AG04449 (cell line): ENCODE measurements around the gene PCSK2.
"Not testable (repeated sequence)": the region's sequence is repeated elsewhere in the genome, so short reads cannot be mapped to it uniquely, and the experiment has no call there.

Experiments used
- CTCF ChIA-PET: fragments of 350-600 bp; formaldehyde crosslinking; extraction: SDS; loops from one replicate; lab custom pipeline; 2021; ENCODE audit warnings: antibody characterized with exemption; lab: Yijun Ruan, JAX
- POLR2A ChIA-PET: fragments of 400-600, 350-600 bp; formaldehyde crosslinking; extraction: SDS; loops from one replicate; lab custom pipeline; 2020; ENCODE audit warnings: antibody characterized with exemption, inconsistent platforms; lab: Yijun Ruan, JAX
- DNase-seq: peaks from one replicate; pipeline ENCODE4 v3.0.0-alpha.2; 2010; ENCODE audit warnings: low read depth, low spot score
- H3K4me3 ChIP-seq: 2 replicates; pipeline ENCODE4 v1.5.1; 2011; ENCODE audit warnings: low read depth, mild to moderate bottlenecking, control low read depth, low read length
- TF ChIP-seq, protein P1 (sequence below): IDR thresholded peaks from one replicate; pipeline ENCODE4 v1.5.1; 2011; ENCODE audit warnings: mild to moderate bottlenecking, moderate library complexity, low read length, control low read depth, inconsistent platforms; ENCODE audit not compliant: insufficient read depth; ENCODE audit errors: missing control alignments

PCSK2 gene

DNA sequence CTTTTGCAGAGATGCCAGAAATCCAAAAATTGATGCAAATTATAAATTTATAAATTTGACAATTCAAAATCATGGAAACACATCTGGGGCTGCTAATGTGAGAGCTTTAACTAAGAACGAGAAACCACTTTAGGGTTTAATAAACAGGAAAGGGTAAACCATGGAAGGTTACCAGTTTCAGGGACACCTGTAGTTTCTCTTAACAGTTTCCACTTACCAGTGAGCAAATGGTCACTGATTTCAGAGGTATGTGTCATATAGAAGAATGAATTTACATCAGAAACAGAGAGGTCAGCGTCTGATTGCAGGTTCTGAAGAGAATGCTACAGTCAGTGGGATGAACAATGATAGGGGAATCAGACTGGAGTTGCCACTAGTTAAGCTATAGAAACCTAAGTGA is 24.8 kb upstream of the PCSK2 start:
- H3K4me3 ChIP-seq = no peak overlapping the region
- no peak for DNase-seq
- ChIA-PET POLR2A (no interaction called here), CTCF (no interaction called here)
- TF ChIP-seq, protein P1, sequence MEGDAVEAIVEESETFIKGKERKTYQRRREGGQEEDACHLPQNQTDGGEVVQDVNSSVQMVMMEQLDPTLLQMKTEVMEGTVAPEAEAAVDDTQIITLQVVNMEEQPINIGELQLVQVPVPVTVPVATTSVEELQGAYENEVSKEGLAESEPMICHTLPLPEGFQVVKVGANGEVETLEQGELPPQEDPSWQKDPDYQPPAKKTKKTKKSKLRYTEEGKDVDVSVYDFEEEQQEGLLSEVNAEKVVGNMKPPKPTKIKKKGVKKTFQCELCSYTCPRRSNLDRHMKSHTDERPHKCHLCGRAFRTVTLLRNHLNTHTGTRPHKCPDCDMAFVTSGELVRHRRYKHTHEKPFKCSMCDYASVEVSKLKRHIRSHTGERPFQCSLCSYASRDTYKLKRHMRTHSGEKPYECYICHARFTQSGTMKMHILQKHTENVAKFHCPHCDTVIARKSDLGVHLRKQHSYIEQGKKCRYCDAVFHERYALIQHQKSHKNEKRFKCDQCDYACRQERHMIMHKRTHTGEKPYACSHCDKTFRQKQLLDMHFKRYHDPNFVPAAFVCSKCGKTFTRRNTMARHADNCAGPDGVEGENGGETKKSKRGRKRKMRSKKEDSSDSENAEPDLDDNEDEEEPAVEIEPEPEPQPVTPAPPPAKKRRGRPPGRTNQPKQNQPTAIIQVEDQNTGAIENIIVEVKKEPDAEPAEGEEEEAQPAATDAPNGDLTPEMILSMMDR = no peak

DNA sequence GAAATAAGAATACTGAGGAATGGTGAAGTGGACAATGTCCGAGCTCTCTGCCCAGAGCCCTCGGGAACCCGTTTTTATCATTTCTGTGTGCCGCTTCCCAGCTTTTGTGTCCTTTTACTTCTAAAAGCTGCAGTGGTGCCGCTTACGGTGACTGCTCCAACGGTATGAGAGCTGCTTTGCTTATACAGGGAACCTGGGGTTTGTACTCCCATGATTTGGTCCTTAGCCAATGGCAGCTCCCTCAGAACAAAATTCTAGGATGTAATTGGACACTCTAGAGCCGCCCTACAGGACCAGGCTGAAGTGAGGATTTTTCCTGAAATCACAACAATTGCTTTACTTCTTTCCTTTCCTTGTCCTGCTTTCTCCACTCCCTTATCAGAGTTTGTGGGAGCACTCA is 24.2 kb upstream of the PCSK2 start:
- POLR2A ChIA-PET = no interaction called here
- no peak for DNase-seq
- TF ChIP-seq, protein P1 = no peak
- CTCF ChIA-PET = no interaction called here
- no peak overlapping the region for H3K4me3 ChIP-seq

DNA sequence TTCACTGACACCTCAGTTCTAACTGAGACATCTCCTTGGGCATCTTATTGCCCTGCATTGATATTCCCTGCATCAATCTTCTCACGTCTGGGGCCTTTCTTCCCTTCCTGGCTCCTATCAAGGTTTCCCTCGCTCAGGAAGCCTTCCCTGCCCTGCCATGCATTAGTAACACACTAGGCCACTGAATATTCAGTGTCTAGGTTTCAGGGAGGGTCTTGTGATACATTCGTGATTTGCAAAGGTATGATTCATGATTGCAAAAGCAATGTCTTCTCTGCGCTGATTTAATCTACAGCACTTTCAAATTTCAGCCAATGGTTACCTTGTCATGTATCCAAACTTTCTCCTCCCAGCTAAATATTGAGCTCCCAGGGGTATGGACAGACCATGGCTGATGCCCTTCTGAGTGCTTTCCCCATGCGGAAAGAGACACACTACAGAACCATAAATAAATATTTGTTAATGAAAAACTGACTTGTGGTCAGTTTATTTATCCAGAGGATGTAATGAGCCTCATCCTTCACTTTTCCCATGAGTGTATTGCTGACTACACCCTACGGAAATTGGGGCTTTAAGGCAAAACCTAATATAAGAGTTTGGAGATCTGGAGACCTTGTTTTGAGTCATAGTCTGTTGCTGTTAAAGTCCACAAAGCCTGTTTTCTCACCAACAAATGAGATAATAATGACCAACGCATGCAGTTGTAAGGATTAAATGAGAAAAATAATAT is 21.6 kb upstream of the PCSK2 start:
- ChIA-PET CTCF (no interaction called here), POLR2A (no interaction called here)
- H3K4me3 ChIP-seq = no peak overlapping the region
- TF ChIP-seq, protein P1 = no peak
- DNase-seq = no peak

DNA sequence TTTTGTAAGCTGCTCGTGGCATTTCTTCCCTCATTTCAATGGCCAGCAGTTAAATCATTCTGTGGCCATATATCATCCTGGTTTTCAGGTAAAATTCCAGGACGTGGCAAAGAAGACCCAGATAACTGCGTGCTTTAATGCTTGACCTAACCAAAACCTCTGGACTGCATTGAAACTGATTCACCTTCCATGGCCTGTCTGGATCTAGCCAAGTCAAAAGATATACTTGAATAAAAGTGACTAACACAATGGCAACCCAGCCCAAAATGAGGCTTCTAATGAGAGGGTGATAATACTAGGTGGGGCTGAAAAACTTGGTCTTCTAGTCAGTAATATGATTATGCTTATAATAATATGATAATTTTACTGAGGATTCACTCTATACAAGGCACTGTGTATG is 16.5 kb upstream of the PCSK2 start:
- POLR2A ChIA-PET = no interaction called here
- TF ChIP-seq, protein P1 = no peak
- no peak overlapping the region for H3K4me3 ChIP-seq
- DNase-seq = no peak
- CTCF ChIA-PET = no interaction called here

DNA sequence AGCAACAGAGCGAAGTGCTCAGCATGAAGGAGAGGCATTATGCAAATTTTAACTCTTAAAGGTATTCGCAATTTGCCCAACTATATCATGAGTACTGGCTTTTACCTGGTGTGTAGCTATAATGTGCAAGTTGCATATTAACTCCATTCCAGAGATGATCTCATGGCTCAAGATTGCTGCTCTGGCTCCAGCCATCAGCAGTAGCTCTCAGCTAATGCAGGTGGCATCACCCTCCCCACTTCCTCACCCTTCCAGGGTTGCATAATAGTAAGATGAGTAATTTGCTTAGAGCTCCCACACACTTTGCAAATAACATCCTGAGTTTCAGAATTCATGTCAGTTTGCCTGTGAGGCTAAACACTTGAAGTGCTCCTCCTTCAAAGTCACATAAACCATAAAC is 15.9 kb upstream of the PCSK2 start:
- H3K4me3 ChIP-seq = no peak overlapping the region
- ChIA-PET CTCF (no interaction called here), POLR2A (no interaction called here)
- TF ChIP-seq, protein P1 = no peak
- no peak for DNase-seq

DNA sequence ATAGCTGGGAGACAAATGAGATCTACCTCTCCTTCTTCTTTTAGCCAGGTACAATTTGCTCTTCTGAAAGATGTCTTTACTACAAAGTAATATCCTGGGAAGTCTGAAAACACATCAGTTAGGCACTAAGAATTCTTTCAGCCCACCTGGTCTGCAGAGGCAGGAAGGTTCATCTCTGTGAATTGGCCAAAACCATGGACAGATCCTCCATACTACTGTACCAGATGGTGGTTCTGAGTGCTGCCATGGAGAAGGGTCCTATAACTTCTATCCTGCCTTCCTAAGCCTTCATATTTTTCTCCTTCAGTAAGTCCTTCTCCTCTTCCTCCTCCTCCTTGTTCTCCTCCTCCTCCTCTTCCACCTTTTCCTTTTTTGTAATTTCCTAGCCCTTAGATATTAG is 11.7 kb upstream of the PCSK2 start:
- no peak overlapping the region for H3K4me3 ChIP-seq
- TF ChIP-seq, protein P1 = no peak
- POLR2A ChIA-PET = no interaction called here
- CTCF ChIA-PET = no interaction called here
- DNase-seq = no peak

DNA sequence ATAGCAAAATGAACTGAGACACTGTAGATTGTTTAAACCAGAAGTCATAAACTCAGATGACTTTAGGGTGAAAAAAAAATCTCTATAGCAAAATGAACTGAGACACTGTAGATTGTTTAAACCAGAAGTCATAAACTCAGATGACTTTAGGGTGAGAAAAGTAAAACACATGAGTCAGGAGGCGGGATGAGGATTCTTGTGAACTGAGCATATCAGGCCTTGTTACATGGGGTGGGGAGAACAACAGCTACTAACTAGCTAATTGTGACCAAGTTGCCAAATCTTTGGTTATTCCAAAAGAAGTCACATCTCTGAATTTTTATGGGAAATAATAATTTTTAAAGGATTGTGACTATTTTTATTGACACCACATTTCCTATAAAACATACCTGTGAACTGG is 7.0 kb upstream of the PCSK2 start:
- CTCF ChIA-PET, DNase-seq, POLR2A ChIA-PET, H3K4me3 ChIP-seq: not testable (repeated sequence)
